ENCODE results near the gene MGAT4B. TPM values are rescaled to one million over a fixed set of nuclear protein-coding genes. Genes with fewer than 3 reads are reported as not detected.

The MGAT4B gene
- total and polyA plus RNA-seq, 2 of the 13 experiments (the other 11 are each of a cell fraction or from before 2014, with no cell fraction given) = 93.5 to 130 TPM

DNA sequence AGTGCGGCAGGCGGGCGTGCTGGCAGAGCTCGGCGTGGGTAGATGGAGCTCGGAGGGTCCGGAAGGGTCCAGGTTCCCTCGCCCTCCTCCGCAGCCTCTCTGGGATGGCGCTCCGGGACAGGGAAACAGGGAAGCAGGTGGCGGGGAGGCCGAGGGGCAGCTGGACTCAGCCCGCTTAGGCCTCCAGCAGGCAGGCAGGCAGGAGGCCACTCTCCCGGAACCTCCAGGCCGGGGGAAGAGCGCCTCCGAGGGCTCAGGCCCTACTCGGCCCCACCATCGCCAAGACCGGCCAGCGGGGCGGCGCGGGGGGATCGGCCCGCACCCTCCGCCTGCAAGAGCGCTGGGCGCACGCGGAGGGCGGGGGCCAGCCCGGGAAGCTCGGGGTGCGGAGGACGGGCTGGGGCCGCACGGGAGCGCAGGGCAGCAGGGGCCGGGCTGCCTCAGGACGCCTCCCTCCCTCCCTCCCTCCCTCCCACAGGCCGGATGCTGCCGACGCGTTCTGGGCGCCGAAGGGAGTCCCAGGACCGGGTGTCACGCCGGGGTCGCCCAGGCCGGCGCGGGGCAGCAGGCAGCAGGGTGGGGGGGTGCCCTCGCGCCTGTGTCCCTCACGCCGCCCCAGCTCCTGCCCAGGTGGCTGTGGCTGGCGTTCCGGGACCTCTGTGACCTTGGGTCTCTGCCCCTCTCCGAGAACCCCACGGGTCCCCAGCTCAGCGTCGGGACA lies 977 bp downstream of the MGAT4B start (continued):
- TF ChIP-seq, protein P1, sequence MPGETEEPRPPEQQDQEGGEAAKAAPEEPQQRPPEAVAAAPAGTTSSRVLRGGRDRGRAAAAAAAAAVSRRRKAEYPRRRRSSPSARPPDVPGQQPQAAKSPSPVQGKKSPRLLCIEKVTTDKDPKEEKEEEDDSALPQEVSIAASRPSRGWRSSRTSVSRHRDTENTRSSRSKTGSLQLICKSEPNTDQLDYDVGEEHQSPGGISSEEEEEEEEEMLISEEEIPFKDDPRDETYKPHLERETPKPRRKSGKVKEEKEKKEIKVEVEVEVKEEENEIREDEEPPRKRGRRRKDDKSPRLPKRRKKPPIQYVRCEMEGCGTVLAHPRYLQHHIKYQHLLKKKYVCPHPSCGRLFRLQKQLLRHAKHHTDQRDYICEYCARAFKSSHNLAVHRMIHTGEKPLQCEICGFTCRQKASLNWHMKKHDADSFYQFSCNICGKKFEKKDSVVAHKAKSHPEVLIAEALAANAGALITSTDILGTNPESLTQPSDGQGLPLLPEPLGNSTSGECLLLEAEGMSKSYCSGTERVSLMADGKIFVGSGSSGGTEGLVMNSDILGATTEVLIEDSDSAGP (CRISPR knock-in tag; IDR thresholded peaks at IDR 0.05; ENCODE audit: borderline replicate concordance) = peak; percentile 66; the same call in 1 of the 2 replicates
- TF ChIP-seq ZNF17 (CRISPR knock-in tag; IDR thresholded peaks at IDR 0.05) (no peak), ZNF282 (IDR thresholded peaks at IDR 0.05; ENCODE audit: partially characterized antibody) (no peak), ZMYM2 (CRISPR knock-in tag; IDR thresholded peaks at IDR 0.05) (no peak), TGIF2 (CRISPR knock-in tag; IDR thresholded peaks at IDR 0.05) (no peak), HNF4G (IDR thresholded peaks at IDR 0.05; ENCODE audit: borderline replicate concordance, low read depth, low read length) (no peak), HNF4G (CRISPR knock-in tag; IDR thresholded peaks at IDR 0.05; ENCODE audit: borderline replicate concordance, low read depth) (no peak), ZNF776 (CRISPR knock-in tag; IDR thresholded peaks at IDR 0.05) (no peak)
- TF ChIP-seq, protein P2, sequence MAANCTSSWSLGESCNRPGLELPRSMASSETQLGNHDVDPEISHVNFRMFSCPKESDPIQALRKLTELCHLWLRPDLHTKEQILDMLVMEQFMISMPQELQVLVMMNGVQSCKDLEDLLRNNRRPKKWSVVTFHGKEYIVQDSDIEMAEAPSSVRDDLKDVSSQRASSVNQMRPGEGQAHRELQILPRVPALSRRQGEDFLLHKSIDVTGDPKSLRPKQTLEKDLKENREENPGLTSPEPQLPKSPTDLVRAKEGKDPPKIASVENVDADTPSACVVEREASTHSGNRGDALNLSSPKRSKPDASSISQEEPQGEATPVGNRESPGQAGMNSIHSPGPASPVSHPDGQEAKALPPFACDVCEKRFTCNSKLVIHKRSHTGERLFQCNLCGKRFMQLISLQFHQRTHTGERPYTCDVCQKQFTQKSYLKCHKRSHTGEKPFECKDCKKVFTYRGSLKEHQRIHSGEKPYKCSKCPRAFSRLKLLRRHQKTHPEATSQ (CRISPR knock-in tag; IDR thresholded peaks at IDR 0.05; ENCODE audit: borderline replicate concordance) = no peak
- TF ChIP-seq, protein P3, sequence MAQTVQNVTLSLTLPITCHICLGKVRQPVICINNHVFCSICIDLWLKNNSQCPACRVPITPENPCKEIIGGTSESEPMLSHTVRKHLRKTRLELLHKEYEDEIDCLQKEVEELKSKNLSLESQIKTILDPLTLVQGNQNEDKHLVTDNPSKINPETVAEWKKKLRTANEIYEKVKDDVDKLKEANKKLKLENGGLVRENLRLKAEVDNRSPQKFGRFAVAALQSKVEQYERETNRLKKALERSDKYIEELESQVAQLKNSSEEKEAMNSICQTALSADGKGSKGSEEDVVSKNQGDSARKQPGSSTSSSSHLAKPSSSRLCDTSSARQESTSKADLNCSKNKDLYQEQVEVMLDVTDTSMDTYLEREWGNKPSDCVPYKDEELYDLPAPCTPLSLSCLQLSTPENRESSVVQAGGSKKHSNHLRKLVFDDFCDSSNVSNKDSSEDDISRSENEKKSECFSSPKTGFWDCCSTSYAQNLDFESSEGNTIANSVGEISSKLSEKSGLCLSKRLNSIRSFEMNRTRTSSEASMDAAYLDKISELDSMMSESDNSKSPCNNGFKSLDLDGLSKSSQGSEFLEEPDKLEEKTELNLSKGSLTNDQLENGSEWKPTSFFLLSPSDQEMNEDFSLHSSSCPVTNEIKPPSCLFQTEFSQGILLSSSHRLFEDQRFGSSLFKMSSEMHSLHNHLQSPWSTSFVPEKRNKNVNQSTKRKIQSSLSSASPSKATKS (CRISPR knock-in tag; IDR thresholded peaks at IDR 0.05) = no peak
- TF ChIP-seq, protein P4, sequence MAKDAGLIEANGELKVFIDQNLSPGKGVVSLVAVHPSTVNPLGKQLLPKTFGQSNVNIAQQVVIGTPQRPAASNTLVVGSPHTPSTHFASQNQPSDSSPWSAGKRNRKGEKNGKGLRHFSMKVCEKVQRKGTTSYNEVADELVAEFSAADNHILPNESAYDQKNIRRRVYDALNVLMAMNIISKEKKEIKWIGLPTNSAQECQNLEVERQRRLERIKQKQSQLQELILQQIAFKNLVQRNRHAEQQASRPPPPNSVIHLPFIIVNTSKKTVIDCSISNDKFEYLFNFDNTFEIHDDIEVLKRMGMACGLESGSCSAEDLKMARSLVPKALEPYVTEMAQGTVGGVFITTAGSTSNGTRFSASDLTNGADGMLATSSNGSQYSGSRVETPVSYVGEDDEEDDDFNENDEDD (CRISPR knock-in tag; IDR thresholded peaks at IDR 0.05; ENCODE audit: borderline replicate concordance) = no peak
- TF ChIP-seq, protein P5, sequence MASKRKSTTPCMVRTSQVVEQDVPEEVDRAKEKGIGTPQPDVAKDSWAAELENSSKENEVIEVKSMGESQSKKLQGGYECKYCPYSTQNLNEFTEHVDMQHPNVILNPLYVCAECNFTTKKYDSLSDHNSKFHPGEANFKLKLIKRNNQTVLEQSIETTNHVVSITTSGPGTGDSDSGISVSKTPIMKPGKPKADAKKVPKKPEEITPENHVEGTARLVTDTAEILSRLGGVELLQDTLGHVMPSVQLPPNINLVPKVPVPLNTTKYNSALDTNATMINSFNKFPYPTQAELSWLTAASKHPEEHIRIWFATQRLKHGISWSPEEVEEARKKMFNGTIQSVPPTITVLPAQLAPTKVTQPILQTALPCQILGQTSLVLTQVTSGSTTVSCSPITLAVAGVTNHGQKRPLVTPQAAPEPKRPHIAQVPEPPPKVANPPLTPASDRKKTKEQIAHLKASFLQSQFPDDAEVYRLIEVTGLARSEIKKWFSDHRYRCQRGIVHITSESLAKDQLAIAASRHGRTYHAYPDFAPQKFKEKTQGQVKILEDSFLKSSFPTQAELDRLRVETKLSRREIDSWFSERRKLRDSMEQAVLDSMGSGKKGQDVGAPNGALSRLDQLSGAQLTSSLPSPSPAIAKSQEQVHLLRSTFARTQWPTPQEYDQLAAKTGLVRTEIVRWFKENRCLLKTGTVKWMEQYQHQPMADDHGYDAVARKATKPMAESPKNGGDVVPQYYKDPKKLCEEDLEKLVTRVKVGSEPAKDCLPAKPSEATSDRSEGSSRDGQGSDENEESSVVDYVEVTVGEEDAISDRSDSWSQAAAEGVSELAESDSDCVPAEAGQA (IDR thresholded peaks at IDR 0.05; ENCODE audit: low read depth) = no peak
- TF ChIP-seq, protein P5 (CRISPR knock-in tag; IDR thresholded peaks at IDR 0.05; ENCODE audit: borderline replicate concordance) = no peak
- TF ChIP-seq, protein P6, sequence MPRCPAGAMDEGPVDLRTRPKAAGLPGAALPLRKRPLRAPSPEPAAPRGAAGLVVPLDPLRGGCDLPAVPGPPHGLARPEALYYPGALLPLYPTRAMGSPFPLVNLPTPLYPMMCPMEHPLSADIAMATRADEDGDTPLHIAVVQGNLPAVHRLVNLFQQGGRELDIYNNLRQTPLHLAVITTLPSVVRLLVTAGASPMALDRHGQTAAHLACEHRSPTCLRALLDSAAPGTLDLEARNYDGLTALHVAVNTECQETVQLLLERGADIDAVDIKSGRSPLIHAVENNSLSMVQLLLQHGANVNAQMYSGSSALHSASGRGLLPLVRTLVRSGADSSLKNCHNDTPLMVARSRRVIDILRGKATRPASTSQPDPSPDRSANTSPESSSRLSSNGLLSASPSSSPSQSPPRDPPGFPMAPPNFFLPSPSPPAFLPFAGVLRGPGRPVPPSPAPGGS (CRISPR knock-in tag; IDR thresholded peaks at IDR 0.05) = 0 out of 2 replicates have a peak, but pooled peaks have one; percentile 14

Data from HepG2 (cell line).